Amniotic epithelial cell (primary cell): ENCODE results near the gene CAPZB.
A peak's percentile ranks its signal among the peaks of the same experiment; 100 is the strongest.

Experiments used
- DNase-seq: peaks from one replicate; pipeline ENCODE4 v3.0.0-alpha.2; 2010; ENCODE audit warnings: low read depth

Gene CAPZB

DNA sequence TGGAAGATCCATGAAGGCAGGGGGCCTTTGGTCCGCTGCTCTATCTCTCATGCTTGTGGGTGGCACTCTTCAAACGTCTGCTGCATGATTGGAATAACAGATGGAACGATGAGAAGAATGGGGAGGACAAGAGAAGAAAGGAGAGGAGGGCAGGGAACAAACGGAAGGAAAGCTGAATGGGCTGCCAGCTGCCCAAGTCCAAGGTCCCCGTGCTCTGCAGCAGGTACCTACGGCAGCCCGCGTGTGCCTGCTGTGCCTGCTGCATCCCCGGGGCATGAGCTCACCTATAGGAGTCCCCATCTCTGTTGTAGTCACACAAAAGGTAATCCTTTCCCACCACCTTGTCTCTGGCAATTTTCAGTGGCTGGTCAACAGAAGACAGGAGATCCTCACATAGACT, 100.1 kb downstream of the CAPZB start:
- DNase-seq, result no peak

DNA sequence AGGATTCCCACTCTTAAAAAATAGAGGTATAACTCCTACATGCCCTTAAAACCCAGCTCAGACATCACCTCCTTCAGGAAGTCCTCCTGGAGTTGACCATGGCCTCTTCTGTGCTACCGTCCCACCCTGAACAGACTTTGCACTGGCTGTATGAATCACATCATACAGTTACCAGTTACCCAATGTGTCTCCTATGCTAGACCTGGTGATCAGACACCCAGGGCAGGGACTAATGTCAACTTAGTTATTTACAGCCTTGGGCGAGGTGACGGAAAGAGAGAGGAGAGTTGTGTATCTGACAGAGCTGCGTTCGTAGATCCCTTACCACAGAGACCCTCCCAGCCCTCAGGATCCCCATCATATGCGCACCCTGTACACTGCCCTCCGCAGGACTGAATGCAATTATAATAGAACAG, 100.6 kb downstream of the CAPZB start:
- no peak for DNase-seq

DNA sequence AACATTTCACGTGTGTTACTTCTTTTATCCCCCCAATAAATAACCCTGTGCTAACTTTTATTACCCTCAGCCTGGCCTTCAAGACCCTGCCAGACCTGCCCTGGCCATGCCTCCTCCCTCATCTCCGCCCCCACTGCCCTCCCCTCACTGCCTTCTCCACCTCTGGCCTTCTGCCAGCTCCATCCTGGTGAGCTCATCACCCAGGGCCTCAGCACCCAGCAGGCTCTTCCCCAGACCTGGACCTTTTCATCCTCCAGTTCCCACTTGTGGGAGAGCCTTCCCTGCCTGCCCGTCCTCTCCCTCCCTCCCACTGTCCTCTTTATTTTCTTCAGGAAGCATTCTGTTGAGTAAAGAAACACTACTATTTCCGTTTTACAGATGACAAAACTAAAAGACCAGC, 101.2 kb downstream of the CAPZB start:
- peak; percentile 75 for DNase-seq

DNA sequence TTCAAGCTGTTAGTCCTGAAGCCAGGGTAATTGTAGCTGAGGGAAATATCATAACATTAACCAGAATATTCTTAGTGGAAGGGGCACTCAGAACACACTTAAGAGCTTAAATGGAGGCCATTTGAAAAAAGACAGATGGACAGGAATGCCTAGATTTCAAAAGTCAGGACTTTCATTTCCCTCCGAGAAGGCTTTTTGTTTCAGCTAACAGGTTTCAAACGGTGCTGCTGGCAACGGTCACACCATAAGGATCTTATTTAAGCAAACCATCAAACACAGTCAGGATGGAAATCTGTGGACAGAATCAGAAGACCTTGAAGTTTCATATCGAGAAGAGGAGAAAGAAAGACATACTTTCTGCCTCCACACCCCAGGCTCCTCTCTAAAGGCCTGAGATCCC, 103.1 kb downstream of the CAPZB start:
- DNase-seq, result no peak

DNA sequence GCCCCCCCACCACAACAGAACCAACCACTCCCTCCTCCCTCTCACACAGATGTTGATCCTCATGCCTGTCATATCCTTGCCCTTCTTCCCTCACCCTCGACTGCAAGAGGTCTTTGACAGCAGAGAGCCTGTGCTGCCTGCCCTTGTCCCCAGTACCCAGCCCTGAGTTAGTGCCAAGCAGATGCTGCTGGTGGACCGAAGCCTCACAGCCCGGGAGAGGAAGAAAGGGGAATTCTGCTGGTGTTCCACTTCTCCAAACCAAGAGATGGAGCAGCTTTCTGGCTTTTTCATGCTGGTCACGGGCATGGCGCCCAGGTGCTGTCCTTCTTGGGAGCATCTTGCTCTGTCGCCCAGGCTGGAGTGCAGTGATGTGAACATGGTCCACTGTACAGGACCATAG, 104.1 kb downstream of the CAPZB start:
- DNase-seq, result no peak

DNA sequence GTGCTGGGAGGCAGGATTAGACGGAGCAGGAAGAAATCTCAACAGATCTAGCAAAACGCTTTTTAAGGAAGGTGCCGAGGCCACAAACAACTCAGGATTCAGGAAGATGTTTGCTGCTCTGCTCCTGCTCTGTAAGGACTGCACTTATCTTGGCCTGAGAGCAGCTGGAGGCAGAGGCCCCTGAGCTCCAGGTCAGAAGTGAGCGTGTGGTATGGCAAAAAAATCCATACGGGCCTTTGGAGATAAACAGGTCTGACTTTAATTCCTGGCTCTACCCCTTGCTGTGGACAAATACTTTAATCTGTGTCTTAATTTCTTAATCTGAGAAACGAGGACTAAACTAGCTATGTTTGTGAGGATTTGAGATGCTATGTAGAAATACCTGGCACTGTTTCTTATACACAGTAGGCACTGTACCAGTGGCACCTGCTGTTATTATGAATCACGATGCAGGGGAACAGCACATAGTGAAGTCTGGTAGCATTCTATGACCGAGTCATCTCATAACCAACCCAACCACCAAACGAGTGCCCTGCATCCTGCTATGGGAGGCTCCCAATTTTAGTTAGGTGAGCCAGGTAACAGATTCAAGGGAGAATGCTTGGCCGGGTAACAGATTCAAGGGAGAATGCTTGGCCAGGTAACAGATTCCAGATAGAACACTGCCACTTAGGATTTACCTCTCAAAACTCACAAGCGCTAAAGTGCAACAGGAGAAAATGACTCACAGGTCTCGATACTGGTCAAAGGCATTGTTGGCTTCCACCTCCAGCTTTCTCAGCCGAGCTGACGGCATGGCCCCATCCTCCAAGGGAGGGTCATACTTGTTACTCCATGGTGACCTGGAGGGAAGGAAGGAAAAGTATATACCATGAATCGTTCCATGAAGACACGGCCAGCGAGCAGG, 107.3 kb downstream of the CAPZB start:
- peak; percentile 54 for DNase-seq

DNA sequence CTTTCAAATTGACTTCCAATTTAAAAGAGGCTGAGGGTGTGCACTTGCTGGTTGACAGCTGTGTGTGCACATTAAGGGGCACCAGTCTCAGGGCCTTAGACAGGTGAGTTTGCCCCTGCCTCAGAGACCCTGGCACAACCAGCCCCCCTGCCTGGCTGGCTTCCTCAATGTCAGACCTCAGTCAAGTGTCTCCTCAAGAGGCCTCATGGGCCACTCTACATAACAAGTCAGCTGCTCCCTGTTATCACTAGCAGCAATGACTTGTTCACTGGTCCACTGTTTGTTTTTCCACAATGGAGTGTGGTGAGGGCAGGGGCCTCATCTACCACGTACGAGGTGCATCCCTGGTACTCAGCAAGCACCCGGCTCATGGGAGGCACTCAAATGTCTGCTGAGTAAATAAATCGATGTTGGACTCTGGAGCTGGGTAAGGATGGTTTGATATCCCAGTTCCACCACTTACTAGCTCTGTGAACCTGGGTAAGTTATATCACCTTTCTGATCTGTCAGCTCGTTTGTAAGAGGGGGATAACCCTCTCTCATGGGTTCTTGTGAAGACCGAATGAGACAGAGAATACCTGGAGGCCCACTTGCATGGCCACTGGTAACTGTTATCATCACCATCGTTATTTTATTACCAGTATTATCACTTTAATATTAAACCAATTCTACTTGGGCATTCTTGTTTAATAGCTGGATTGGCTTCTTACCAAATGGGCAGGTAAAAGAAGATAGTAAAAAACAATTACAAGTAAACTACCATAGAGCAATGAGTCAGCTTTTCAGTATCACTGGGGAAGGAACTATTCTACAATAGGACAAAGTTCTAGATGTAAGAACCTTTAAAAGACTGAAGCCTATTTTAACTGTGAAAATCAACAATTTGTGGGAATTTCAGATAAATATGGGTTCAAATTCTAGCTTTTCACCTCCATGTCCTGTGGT, 108.6 kb downstream of the CAPZB start:
- no peak for DNase-seq

DNA sequence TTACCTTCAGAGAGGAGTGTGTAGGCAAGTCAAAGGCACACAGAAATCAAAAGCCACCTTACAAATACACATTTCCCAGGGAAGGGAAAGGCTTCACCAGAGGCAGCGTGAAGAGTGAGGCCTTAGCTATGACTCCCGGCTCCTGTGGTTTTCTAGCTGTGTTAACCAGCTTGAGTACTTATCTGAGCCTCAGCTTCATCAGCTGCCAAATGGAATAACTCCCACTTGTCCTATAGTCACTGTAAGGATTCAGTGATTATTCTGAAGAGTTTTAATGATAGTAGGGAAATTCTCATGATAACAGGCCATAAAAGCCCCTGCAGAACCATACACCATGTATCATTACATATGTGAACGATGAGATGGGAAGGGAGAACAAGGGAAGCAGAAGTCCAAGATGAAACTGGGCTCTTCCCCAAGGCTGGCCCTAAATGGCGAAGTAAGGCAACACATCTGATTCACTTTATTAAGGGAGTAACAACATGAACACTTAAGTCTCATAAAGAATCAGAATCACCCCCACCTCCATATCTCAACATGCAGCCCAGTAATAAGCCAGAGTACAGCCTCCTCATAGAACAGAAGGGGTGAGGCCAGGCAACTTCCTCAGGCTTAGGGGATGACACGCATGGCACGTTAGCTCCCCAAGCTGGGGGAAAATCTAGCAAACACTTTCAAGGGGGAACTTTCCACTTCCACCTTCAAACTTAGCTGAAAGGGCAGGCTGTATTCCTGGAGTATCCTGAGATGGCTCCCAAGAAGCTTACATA, 109.5 kb downstream of the CAPZB start:
- DNase-seq, result peak; percentile 76

DNA sequence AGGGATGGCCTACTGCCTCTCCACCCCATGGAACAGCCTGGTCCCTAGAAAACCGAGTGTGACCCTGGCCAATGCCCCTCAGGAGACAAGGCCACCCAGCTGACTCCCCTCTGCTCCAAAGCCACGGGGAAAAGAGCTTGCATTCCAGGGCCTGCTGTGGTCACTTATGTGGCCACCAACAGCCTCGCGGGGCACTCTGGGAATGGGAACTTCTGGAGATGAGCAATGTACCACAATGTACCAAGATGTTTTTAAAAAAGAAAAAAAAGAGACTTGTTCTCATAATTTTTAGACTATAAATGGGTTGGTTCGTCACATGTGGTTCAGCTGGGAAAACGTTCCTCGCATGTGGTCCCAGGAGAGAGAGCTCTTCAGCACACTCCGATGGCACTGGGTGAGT, 110.4 kb downstream of the CAPZB start:
- DNase-seq, result no peak

DNA sequence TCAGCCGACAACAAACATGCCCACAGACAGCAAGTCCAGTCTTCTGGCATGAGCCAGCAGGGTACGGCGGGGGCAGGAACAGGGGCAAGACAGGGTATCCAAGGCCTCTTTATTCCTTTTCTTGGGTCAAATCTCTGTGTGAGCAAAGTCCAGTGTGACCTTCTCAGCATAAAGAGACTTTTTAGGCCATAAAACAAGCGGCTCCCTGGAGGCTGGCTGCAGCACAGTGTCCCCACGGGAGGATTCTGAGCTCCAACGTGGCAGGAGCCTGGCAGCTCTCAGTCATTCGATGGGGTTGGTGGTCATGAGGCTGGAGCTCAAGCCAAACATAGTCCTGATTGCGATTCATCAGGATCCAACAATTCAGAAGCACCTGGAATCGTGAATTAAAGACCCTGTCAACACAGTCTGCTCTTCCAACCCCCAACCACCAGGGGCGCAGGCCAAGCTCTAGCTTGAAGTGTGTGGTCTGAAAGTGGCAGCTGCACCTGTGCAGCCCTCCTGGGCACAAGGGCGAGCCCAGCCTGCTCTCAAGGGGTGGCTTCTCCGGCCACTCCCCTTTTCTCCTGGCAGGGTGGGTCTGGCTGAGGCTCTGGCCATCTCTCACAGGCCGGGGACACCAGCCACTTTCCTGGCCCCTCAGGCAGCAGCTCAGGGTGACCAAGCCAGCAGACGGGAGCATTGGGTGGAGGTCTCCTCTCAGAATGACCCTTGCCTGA, 111.1 kb downstream of the CAPZB start:
- DNase-seq, result no peak

DNA sequence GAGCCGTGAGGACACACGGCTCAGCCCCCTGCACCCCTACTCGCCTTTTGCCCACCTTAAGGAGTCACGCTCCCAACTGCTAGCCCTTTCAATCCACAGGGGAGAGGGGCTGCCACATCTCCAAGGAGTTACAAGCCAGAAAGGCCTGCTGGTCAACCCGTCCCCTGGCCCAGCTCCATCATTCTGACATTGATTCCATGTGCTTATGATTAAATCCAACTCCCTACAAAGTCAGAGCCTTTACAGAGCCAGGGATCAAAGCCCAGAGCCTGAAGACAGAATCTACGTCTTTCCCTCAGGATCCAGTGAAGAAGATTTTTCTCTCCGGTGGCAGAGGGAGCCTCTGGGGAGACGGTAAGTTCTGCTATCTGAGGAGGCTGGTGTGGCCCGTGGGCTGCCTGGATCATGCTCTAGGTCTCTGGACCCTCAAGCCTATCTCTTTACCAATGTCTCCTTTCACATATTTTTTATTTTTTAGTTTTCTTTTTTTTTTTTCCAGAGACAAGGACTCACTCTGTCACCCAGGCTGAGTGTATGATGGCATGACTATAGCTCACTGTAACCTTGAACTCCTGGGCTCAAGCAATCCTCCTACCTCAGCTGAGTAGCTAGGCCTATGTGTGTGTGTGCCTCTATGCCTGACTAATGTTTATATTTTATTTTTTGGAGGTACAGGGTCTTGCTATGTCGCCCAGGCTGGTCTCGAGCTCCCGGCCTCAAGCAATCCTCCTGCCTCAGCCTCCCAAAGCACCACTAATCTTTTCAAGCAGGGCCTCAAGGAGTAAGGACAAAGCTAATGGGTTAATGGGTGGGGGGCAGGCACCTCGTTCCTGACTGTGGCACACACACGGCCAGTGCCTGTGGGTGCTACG, 111.9 kb downstream of the CAPZB start:
- no peak for DNase-seq

DNA sequence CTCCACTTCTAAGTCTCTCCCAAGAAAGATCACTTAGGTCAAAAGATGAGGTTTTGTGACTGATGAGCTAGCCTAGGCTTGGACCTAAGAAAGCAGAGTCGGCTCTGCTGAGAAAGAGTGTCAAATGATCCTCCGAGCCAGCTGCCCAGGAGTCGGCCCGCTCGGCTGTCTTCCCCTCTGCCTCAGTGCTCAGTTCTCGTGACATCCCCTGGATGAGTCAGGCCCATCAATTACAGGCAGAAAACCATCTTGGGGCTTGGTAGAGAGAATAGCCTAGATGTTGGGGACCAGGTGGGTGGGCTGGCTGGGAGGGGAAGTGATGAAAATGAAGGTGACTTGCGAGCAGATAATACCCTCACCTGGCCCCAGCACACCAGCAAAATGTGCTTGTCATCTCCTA, 112.7 kb downstream of the CAPZB start:
- no peak for DNase-seq

DNA sequence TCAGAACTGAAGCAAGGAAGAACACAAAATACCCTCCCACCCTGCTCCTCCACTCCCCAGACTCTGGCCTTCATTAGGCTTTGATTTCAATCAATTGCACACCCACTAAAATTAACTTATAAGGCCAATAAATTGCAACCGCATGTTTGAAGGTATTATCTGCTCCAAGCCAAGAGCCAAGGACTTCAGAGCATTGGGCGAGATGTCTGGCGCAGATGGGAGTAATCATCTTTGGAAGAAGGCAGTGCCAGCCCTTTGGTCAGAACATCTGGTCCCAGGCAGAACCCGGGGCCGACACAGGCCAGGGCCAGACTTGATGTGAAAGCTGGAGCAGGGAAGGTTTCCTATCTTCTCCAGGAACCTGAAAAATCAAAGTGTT, 113.2 kb downstream of the CAPZB start:
- DNase-seq, result no peak

DNA sequence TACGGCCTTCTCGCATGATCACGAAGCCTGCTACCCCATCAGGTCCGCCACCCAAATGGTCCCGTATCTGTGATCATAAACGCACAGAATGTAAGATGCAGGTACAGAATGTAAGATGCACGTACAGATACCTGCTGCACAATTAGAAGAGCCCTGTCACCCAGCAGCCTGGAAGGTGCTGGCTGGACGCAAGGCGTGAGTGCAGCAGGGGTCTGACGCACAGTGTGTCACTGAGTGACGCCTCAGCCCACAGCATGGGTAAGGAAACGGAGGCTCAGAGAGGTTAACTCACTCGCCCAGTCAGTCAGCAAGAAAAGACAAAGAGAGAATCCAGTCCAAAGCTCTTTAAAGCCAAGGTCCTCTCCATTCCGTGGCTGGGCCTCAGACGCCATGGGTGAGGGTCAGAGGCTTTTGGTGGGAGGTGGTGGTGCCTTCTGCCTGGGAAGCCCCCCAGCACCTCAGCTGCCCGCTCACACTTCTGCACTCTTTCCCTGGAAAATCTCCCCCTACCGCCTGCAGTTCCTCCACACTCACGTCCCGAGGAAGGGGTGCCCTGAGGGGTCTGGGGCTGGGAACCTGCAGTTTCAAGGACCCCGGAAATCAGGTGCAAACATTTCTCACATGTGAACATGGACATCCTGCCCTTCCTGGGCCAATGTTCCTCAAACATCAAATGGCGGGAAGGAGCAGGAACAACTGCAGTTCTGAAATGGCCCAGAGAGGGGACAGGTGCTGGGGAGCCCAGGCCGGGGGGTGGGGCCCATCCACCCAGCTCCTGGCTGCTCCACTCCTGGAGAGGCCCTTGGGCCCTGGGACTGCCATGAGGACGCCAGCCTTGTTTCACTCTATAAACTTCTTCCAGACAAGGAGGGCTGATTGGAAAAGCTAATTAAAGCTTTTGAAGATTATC, 113.9 kb downstream of the CAPZB start:
- DNase-seq, result no peak

DNA sequence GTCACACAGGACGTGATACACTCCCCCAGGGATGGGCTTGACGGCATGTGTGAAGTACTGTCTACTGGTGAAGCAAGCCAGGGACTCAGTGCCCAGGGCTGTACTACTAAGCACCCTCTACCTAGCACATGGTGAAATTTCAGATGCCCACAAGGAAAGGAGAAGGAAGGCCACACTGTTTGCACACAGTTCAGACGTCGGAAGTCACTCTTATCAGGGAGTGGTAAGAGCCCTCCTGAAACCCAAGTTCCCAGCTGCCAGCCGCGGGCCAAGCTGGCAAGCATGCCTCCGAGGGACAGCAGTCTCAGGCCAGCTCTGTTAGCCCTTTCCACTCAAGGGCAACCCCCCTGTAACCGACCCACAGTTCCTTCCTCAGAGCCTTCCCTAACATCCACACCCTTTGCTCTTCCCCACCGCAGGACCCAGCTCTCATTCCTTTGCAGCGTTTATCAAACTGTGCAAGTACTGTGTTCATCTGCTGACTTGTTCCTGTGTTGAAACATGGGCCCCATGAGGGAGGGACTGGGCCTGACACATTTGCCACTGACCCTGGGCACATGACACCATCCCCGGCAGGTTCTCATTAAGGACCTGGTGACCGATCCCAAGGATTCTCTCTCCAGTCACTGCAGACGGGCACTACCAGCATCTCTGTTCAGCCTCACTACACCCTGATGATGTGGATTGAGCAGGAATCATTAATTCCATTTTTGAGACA, 114.7 kb downstream of the CAPZB start:
- no peak for DNase-seq

DNA sequence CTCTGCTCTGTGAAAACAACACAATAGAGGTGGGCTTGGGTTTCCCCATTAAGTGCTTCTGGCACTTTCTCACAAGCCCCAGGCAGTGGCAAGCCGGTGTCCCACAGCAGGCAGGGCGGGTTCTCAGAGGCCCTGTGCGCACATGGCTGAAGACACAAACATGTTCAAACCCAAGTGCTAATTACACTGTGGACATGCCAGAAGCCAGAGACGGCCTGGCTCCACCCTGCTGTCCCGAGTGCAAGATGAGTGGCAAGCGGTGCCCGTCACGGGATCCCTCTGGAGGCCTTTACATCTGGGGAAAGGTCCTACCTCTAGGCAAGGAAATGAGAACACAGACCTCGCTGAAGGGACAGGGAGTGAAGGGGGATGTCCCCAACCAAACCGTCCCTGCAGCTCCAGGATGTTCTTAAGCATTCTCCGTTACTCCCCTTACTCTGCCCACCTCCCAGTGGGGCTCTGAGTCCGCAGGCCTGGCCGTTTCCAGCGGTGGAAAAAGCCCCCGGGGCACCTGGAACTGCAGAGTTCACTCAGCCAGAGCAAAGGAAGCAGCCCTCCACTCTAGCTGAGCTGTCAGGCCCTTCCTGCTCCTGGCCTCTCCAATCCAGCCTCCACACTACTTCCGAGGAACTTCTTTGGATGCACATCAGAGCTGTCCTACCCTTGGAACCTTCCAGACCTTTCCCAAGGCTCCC, 115.8 kb downstream of the CAPZB start:
- DNase-seq, result no peak

DNA sequence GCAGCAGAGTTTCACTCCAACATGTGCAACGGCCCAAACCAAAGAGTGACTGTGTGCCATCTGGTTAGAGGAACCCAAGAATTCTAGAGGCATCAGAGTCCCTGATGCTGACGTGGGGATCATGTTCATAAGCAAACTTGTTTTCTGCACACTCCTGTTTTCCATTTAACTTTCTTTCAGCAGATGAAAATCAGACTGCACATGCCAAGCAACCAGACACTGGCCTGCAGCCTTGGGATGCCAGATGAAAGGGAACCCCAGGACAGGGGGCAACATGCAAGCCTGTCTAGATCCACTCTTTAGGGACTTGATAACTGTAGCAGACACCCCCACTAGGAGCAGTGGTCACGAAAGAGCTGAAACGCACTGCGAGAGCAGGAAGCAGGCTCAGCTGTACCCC, 116.4 kb downstream of the CAPZB start:
- no peak for DNase-seq

DNA sequence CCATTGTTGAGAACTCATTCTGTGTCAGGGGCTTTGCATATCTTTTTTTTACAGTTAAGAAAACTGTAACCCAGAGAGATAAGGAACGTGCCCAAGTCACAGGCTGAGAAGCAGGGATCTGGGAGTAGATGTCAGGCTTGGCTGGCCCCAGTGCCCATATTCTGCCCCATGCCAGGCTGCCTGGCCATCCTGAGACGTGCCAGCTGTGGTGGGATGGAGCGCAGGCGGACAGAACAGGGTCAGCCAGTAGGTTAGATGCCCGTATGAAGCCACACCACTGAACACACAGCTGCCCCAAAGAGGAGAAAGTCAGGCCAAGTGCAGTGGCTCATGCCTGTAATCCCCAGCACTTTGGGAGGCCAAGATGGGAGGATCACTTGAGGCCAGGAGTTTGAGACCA, 117.3 kb downstream of the CAPZB start:
- no peak for DNase-seq
